NCI-H2081 (cell line): ENCODE results near the gene KLHL26.
"Not testable (repeated sequence)": the region's sequence is repeated elsewhere in the genome, so short reads cannot be mapped to it uniquely, and the experiment has no call there.

Source experiments
- DNase-seq, 2 experiments: peaks; one replicate each; lab custom pipeline; 2025; lab: John Stamatoyannopoulos, UW

The KLHL26 gene

GRCh38 chr19:18636969-18637629 is at the start of gene KLHL26:
TSS of gene KLHL26 (plus strand) at chr19:18637028. CDS start at chr19:18637055, 27 bp downstream.
- DNase-seq: no peak

GRCh38 chr19:18587561-18587960 is 49.3 kb upstream of the KLHL26 start:
- no peak for DNase-seq

GRCh38 chr19:18587962-18588610 is 48.7 kb upstream of the KLHL26 start:
- no peak for DNase-seq

GRCh38 chr19:18588611-18589379 is 48.0 kb upstream of the KLHL26 start, which contains the start of gene REX1BD:
TSS of gene REX1BD (plus strand) at chr19:18588798. CDS start at chr19:18588802, 4 bp downstream.
- peak; percentile 63 to 65 for DNase-seq

GRCh38 chr19:18589380-18590272 is 47.2 kb upstream of the KLHL26 start:
- DNase-seq: peak; percentile 58 to 68

GRCh38 chr19:18590273-18591272 is 46.3 kb upstream of the KLHL26 start:
- DNase-seq: no peak

- no peak for DNase-seq
These were observed 45.0 kb upstream of the KLHL26 start for GRCh38 chr19:18591735-18592385.

- not testable (repeated sequence) for DNase-seq
These were observed 44.1 kb upstream of the KLHL26 start for GRCh38 chr19:18592732-18593131.

- DNase-seq: no peak
These were observed 43.3 kb upstream of the KLHL26 start for GRCh38 chr19:18593367-18594095.

GRCh38 chr19:18594096-18594823 is 42.6 kb upstream of the KLHL26 start:
- DNase-seq: peak; percentile 55 to 62

- DNase-seq: no peak
These were observed 41.9 kb upstream of the KLHL26 start for GRCh38 chr19:18594824-18595373.

- DNase-seq: no peak
These were observed 41.4 kb upstream of the KLHL26 start for GRCh38 chr19:18595475-18595874.

GRCh38 chr19:18596752-18597157 is 40.1 kb upstream of the KLHL26 start:
- DNase-seq: peak in 1 of 2 experiments; percentile 4

GRCh38 chr19:18597809-18598660 is 38.8 kb upstream of the KLHL26 start:
- no peak for DNase-seq

- no peak for DNase-seq
These were observed 37.3 kb upstream of the KLHL26 start for GRCh38 chr19:18599485-18599884.

- DNase-seq: not testable (repeated sequence)
These were observed 36.0 kb upstream of the KLHL26 start for GRCh38 chr19:18600692-18601397.

- DNase-seq: no peak
These were observed 35.0 kb upstream of the KLHL26 start for GRCh38 chr19:18601875-18602274.
